Loucy (cell line): ENCODE results near the gene STRBP.

Experiments
- EZH2phosphoT487 ChIP-seq: fragments of 200-600 bp; IDR thresholded peaks from 2 replicates; pipeline ENCODE4 v1.6.1; 2018; ENCODE audit warnings: antibody characterized with exemption, mild to moderate bottlenecking, moderate library complexity, borderline replicate concordance
- TF ChIP-seq, protein P1 (sequence below): fragments of 200-600 bp; sonication (generic); conservative IDR thresholded peaks from 2 replicates; pipeline ENCODE4 v1.5.1; 2014; ENCODE audit warnings: mild to moderate bottlenecking, antibody characterized with exemption, low read length

DNA sequence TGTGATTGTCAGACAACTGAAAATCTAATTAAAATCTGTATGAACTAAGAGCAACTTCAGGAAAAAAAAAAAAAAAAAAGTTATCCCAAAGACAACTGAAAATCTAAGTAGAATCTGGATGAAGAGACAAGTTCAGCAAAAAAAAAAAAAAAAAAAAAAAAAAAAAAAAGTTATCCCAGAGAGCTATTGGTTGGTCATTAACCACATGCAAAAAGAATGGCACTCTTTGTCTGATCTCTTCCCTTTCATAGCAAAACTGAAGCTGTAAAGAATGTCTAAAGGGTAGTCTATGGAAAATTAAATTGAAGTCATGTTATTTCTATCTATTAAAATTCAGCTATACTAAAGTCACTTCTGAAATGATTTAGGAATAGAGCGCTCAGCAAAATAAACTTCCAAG lies 32.9 kb downstream of the STRBP start:
- TF ChIP-seq, protein P1, sequence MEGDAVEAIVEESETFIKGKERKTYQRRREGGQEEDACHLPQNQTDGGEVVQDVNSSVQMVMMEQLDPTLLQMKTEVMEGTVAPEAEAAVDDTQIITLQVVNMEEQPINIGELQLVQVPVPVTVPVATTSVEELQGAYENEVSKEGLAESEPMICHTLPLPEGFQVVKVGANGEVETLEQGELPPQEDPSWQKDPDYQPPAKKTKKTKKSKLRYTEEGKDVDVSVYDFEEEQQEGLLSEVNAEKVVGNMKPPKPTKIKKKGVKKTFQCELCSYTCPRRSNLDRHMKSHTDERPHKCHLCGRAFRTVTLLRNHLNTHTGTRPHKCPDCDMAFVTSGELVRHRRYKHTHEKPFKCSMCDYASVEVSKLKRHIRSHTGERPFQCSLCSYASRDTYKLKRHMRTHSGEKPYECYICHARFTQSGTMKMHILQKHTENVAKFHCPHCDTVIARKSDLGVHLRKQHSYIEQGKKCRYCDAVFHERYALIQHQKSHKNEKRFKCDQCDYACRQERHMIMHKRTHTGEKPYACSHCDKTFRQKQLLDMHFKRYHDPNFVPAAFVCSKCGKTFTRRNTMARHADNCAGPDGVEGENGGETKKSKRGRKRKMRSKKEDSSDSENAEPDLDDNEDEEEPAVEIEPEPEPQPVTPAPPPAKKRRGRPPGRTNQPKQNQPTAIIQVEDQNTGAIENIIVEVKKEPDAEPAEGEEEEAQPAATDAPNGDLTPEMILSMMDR, result no peak
- no peak for TF ChIP-seq EZH2phosphoT487
